Esophagus muscularis mucosa (tissue), 3 donors: Measurements from ENCODE around the gene EDEM3.
"Not testable (repeated sequence)": the region's sequence is repeated elsewhere in the genome, so short reads cannot be mapped to it uniquely, and the experiment has no call there.

ENCODE experiments used
- CTCF ChIP-seq, 3 experiments: fragments of 200-600 bp in 2 of 3; fragments of 450-650 bp in 1 of 3; sonication (generic) in 2 of 3; IDR thresholded peaks; one replicate each; pipeline ENCODE4 v1.5.1; 2017 to 2019; ENCODE audit warnings: antibody characterized with exemption in 3 of 3, mild to moderate bottlenecking in 2 of 3, moderate library complexity in 1 of 3
- POLR2A ChIP-seq: fragments of 450-650 bp; IDR thresholded peaks from one replicate; pipeline ENCODE4 v1.6.1; 2017; ENCODE audit warnings: antibody characterized with exemption, moderate library complexity, mild to moderate bottlenecking, low read depth
- POLR2AphosphoS5 ChIP-seq, 2 donors: sonication (generic); formaldehyde crosslinking; IDR thresholded peaks; one replicate each; pipeline ENCODE4 v1.6.1; 2017; ENCODE audit warnings: antibody characterized with exemption in 2 of 2

GRCh38 chr1:184763520-184763919 is 8.9 kb upstream of the EDEM3 start:
- TF ChIP-seq POLR2A; CTCF (IDR thresholded peaks at IDR 0.05); POLR2AphosphoS5 (IDR thresholded peaks at IDR 0.05): not testable (repeated sequence)
